Measurements from ENCODE around the gene TGFBR3.

Gene TGFBR3

GRCh38 chr1:91759076-91759475 lies 126.9 kb downstream of the TGFBR3 start:
- DNase-seq, result no peak
- TF ChIP-seq GATA1 (IDR thresholded peaks at IDR 0.05; ENCODE audit: low read depth, low read length), result no peak
- no peak for TF ChIP-seq POLR2A (IDR thresholded peaks at IDR 0.05; ENCODE audit: low read length)

- TF ChIP-seq POLR2A (IDR thresholded peaks at IDR 0.05; ENCODE audit: low read length) (no peak), GATA1 (IDR thresholded peaks at IDR 0.05; ENCODE audit: low read depth, low read length) (no peak)
Measured at GRCh38 chr1:91757763-91758460, 128.0 kb downstream of the TGFBR3 start.

GRCh38 chr1:91755702-91756287 lies 130.2 kb downstream of the TGFBR3 start:
- TF ChIP-seq POLR2A (IDR thresholded peaks at IDR 0.05; ENCODE audit: low read length), result no peak
- TF ChIP-seq GATA1 (IDR thresholded peaks at IDR 0.05; ENCODE audit: low read depth, low read length), result no peak
- DNase-seq, result no peak

More at GRCh38 chr1:91757763-91758460, 128.0 kb downstream of the TGFBR3 start:
- no peak for DNase-seq

GRCh38 chr1:91754816-91755580 lies 131.0 kb downstream of the TGFBR3 start:
- no peak for DNase-seq
- no peak for TF ChIP-seq GATA1 (IDR thresholded peaks at IDR 0.05; ENCODE audit: low read depth, low read length)
- TF ChIP-seq POLR2A (IDR thresholded peaks at IDR 0.05; ENCODE audit: low read length), result no peak

GRCh38 chr1:91754348-91754747 lies 131.6 kb downstream of the TGFBR3 start:
- TF ChIP-seq GATA1 (IDR thresholded peaks at IDR 0.05; ENCODE audit: low read depth, low read length) (no peak), POLR2A (IDR thresholded peaks at IDR 0.05; ENCODE audit: low read length) (no peak)
- no peak for DNase-seq

- no peak for DNase-seq
- TF ChIP-seq POLR2A (IDR thresholded peaks at IDR 0.05; ENCODE audit: low read length), result no peak
- TF ChIP-seq GATA1 (IDR thresholded peaks at IDR 0.05; ENCODE audit: low read depth, low read length), result no peak
Measured at GRCh38 chr1:91753878-91754277, 132.1 kb downstream of the TGFBR3 start.

GRCh38 chr1:91752324-91752723 lies 133.6 kb downstream of the TGFBR3 start:
- no peak for TF ChIP-seq GATA1 (IDR thresholded peaks at IDR 0.05; ENCODE audit: low read depth, low read length)
- TF ChIP-seq POLR2A (IDR thresholded peaks at IDR 0.05; ENCODE audit: low read length), result no peak
- DNase-seq, result no peak

GRCh38 chr1:91751275-91751674 lies 134.7 kb downstream of the TGFBR3 start:
- no peak for TF ChIP-seq GATA1 (IDR thresholded peaks at IDR 0.05; ENCODE audit: low read depth, low read length)
- no peak for TF ChIP-seq POLR2A (IDR thresholded peaks at IDR 0.05; ENCODE audit: low read length)
- DNase-seq, result no peak

- no peak for DNase-seq
- TF ChIP-seq POLR2A (IDR thresholded peaks at IDR 0.05; ENCODE audit: low read length), result no peak
- TF ChIP-seq GATA1 (IDR thresholded peaks at IDR 0.05; ENCODE audit: low read depth, low read length), result no peak
Measured at GRCh38 chr1:91750398-91750996, 135.5 kb downstream of the TGFBR3 start.

GRCh38 chr1:91749788-91750231 lies 136.1 kb downstream of the TGFBR3 start:
- TF ChIP-seq GATA1 (IDR thresholded peaks at IDR 0.05; ENCODE audit: low read depth, low read length), result no peak
- no peak for TF ChIP-seq POLR2A (IDR thresholded peaks at IDR 0.05; ENCODE audit: low read length)

GRCh38 chr1:91747666-91748065 lies 138.3 kb downstream of the TGFBR3 start:
- no peak for DNase-seq
- TF ChIP-seq POLR2A (IDR thresholded peaks at IDR 0.05; ENCODE audit: low read length), result no peak
- no peak for TF ChIP-seq GATA1 (IDR thresholded peaks at IDR 0.05; ENCODE audit: low read depth, low read length)

More at GRCh38 chr1:91749788-91750231, 136.1 kb downstream of the TGFBR3 start:
- no peak for DNase-seq

- no peak for DNase-seq
- TF ChIP-seq GATA1 (IDR thresholded peaks at IDR 0.05; ENCODE audit: low read depth, low read length), result no peak
- no peak for TF ChIP-seq POLR2A (IDR thresholded peaks at IDR 0.05; ENCODE audit: low read length)
Measured at GRCh38 chr1:91746728-91747338, 139.1 kb downstream of the TGFBR3 start.

GRCh38 chr1:91745640-91746373 lies 140.1 kb downstream of the TGFBR3 start:
- TF ChIP-seq POLR2A (IDR thresholded peaks at IDR 0.05; ENCODE audit: low read length) (no peak), GATA1 (IDR thresholded peaks at IDR 0.05; ENCODE audit: low read depth, low read length) (no peak)
- DNase-seq, result no peak

Data from erythroblast (primary cell).